Mononuclear cell (primary cell): ENCODE data around the gene ARHGAP11A. TPM values are rescaled to one million over a fixed set of nuclear protein-coding genes. Genes with fewer than 3 reads are reported as not detected.

Experiments
- H3K27me3 ChIP-seq: 2 replicates; pipeline ENCODE4 v1.6.0; 2011; ENCODE audit warnings: low read length, control low read depth; ENCODE audit not compliant: insufficient read depth
- H3K4me1 ChIP-seq: 2 replicates; pipeline ENCODE4 v1.5.1; 2011; ENCODE audit warnings: mild to moderate bottlenecking, low read length, control low read depth; ENCODE audit not compliant: insufficient read depth
- H3K4me3 ChIP-seq: 2 replicates; pipeline ENCODE4 v1.5.1; 2011; ENCODE audit warnings: mild to moderate bottlenecking, low read length, moderate library complexity
- H3K9me3 ChIP-seq: 2 replicates; pipeline ENCODE4 v1.5.1; 2011; ENCODE audit warnings: low read depth, mild to moderate bottlenecking, control low read depth, low read length
- total RNA-seq: library from RNA; depleted of rRNA; stranded (reverse); fragments of >200 nt; gene quantifications from one replicate; pipeline ENCODE4 v1.2.3, GENCODE V29; 2012

ARHGAP11A gene
- total RNA-seq, 1 donor: 2.0 TPM

- H3K4me1 ChIP-seq: no peaks in the 10 kb centered on the region
- H3K4me3 ChIP-seq: no peak overlapping the region
- no peaks in the 10 kb centered on the region for H3K9me3 ChIP-seq
- no peaks in the 10 kb centered on the region for H3K27me3 ChIP-seq
Measured at GRCh38 chr15:32669896-32670611, 54.8 kb downstream of the ARHGAP11A start.

- no peaks in the 10 kb centered on the region for H3K9me3 ChIP-seq
- no peaks in the 10 kb centered on the region for H3K4me1 ChIP-seq
- H3K4me3 ChIP-seq: no peak overlapping the region
- no peaks in the 10 kb centered on the region for H3K27me3 ChIP-seq
Measured at GRCh38 chr15:32670623-32671022, 55.3 kb downstream of the ARHGAP11A start.

- no peak overlapping the region for H3K4me3 ChIP-seq
- H3K9me3 ChIP-seq: no peaks in the 10 kb centered on the region
- no peaks in the 10 kb centered on the region for H3K4me1 ChIP-seq
- no peaks in the 10 kb centered on the region for H3K27me3 ChIP-seq
Measured at GRCh38 chr15:32671339-32672325, 56.3 kb downstream of the ARHGAP11A start.

- Histone ChIP-seq H3K4me3 (no peak overlapping the region), H3K9me3 (no peaks in the 10 kb centered on the region), H3K27me3 (no peaks in the 10 kb centered on the region), H3K4me1 (no peaks in the 10 kb centered on the region)
Measured at GRCh38 chr15:32674681-32675080, 59.4 kb downstream of the ARHGAP11A start.

- H3K4me3 ChIP-seq: no peak overlapping the region
Measured at GRCh38 chr15:32675466-32675865, 60.2 kb downstream of the ARHGAP11A start.

GRCh38 chr15:32676169-32676568 is 60.9 kb downstream of the ARHGAP11A start:
- H3K4me1 ChIP-seq: no peaks in the 10 kb centered on the region
- H3K9me3 ChIP-seq: no peaks in the 10 kb centered on the region

More at GRCh38 chr15:32675466-32675865, 60.2 kb downstream of the ARHGAP11A start:
- Histone ChIP-seq H3K4me1 (no peaks in the 10 kb centered on the region), H3K9me3 (no peaks in the 10 kb centered on the region), H3K27me3 (no peaks in the 10 kb centered on the region)

GRCh38 chr15:32677238-32677750 is 62.0 kb downstream of the ARHGAP11A start:
- no peak overlapping the region for H3K4me3 ChIP-seq
- H3K4me1 ChIP-seq: no peaks in the 10 kb centered on the region
- no peaks in the 10 kb centered on the region for H3K9me3 ChIP-seq
- H3K27me3 ChIP-seq: no peaks in the 10 kb centered on the region

More at GRCh38 chr15:32676169-32676568, 60.9 kb downstream of the ARHGAP11A start:
- Histone ChIP-seq H3K4me3 (no peak overlapping the region), H3K27me3 (no peaks in the 10 kb centered on the region)

- H3K4me3 ChIP-seq: no peak overlapping the region
- no peaks in the 10 kb centered on the region for H3K27me3 ChIP-seq
- H3K4me1 ChIP-seq: peaks cover 3% of the 10 kb centered on the region
- no peaks in the 10 kb centered on the region for H3K9me3 ChIP-seq
Measured at GRCh38 chr15:32679298-32679690, 64.0 kb downstream of the ARHGAP11A start.

- H3K4me3 ChIP-seq: no peak overlapping the region
Measured at GRCh38 chr15:32682569-32682968, 67.3 kb downstream of the ARHGAP11A start.

GRCh38 chr15:32682977-32683630 is 67.8 kb downstream of the ARHGAP11A start:
- H3K4me3 ChIP-seq: no peak overlapping the region
- no peaks in the 10 kb centered on the region for H3K9me3 ChIP-seq
- peaks cover 3% of the 10 kb centered on the region for H3K4me1 ChIP-seq
- no peaks in the 10 kb centered on the region for H3K27me3 ChIP-seq

More at GRCh38 chr15:32682569-32682968, 67.3 kb downstream of the ARHGAP11A start:
- H3K27me3 ChIP-seq: no peaks in the 10 kb centered on the region
- H3K9me3 ChIP-seq: no peaks in the 10 kb centered on the region
- H3K4me1 ChIP-seq: peaks cover 3% of the 10 kb centered on the region

GRCh38 chr15:32683906-32684584 is 68.7 kb downstream of the ARHGAP11A start:
- Histone ChIP-seq H3K9me3 (no peaks in the 10 kb centered on the region), H3K27me3 (no peaks in the 10 kb centered on the region), H3K4me1 (peaks cover 3% of the 10 kb centered on the region), H3K4me3 (no peak overlapping the region)

- Histone ChIP-seq H3K4me3 (no peak overlapping the region), H3K9me3 (no peaks in the 10 kb centered on the region), H3K27me3 (no peaks in the 10 kb centered on the region), H3K4me1 (peaks cover 3% of the 10 kb centered on the region)
Measured at GRCh38 chr15:32685576-32685975, 70.3 kb downstream of the ARHGAP11A start.

- H3K4me3 ChIP-seq: no peak overlapping the region
- peaks cover 3% of the 10 kb centered on the region for H3K4me1 ChIP-seq
- H3K27me3 ChIP-seq: no peaks in the 10 kb centered on the region
- no peaks in the 10 kb centered on the region for H3K9me3 ChIP-seq
Measured at GRCh38 chr15:32687556-32687955, 72.3 kb downstream of the ARHGAP11A start.

GRCh38 chr15:32688151-32688639 is 72.9 kb downstream of the ARHGAP11A start:
- H3K4me1 ChIP-seq: peaks cover 3% of the 10 kb centered on the region
- no peaks in the 10 kb centered on the region for H3K27me3 ChIP-seq
- no peaks in the 10 kb centered on the region for H3K9me3 ChIP-seq
- H3K4me3 ChIP-seq: no peak overlapping the region
